Lung microvascular endothelial cell (primary cell): Measurements from ENCODE around the gene MTHFSD. TPM values are rescaled to one million over a fixed set of nuclear protein-coding genes. Genes with fewer than 3 reads are reported as not detected.
"Not testable (repeated sequence)": the region's sequence is repeated elsewhere in the genome, so short reads cannot be mapped to it uniquely, and the experiment has no call there.

ENCODE experiments used
- DNase-seq, 2 donors: peaks; one replicate each; pipeline versions ENCODE4 v3.0.0 to v3.0.0-alpha.2; 2010; ENCODE audit warnings: low read depth in 2 of 2
- total RNA-seq: library from RNA; depleted of rRNA; stranded (reverse); fragments of >200 nt; gene quantifications from 2 replicates; pipeline ENCODE4 v1.2.1, GENCODE V29; 2014

MTHFSD gene, protein sequence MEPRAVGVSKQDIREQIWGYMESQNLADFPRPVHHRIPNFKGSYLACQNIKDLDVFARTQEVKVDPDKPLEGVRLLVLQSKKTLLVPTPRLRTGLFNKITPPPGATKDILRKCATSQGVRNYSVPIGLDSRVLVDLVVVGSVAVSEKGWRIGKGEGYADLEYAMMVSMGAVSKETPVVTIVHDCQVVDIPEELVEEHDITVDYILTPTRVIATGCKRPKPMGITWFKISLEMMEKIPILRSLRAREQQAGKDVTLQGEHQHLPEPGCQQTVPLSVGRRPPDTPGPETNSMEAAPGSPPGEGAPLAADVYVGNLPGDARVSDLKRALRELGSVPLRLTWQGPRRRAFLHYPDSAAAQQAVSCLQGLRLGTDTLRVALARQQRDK
- 7.1 and 7.2 TPM in 2 replicates for total RNA-seq

DNA sequence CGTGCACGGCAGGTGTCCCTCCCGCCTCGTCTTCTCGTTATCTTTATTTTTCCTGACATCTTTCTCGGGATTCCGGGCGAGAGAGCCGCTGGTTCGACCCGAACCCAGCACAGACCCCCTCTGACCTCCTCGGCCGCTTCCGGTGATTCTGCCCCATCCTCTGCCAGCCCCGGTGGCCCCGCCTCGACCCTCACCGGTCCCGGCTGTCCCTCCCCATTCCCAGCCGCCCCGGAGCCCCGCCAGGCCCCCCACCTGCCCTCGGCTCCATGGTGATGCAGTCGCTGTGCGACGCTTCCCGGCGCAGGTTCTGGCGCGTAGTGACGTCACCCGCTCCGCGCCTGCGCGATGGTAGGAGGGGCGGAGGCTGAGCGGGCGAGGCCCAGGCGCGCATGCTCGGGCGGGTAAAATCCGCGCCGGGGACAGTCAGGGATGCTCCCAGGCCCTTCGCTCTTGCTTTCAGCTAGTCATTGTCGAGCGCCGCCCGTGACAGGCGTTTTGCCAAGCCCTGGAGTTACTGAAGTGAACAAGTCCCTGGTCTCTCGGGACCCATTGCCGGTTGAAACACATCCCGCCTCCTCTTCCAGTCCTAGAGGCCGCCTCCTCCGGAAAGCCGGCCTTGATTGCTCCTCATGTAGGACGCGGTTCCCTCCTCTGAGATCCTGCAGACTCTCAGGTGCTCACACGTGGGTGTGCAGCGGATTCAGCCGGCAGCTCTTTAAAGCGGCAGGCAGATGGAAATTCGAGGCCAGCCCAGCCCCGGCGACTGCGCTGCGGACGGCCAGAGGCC lies at the start of gene MTHFSD:
Gene MTHFSD, minus strand, starts transcription at position 319 of the 787 bp plus-strand sequence. Its CDS starts 51 bp downstream, at position 268.
- peak; percentile 93 to 97 for DNase-seq

DNA sequence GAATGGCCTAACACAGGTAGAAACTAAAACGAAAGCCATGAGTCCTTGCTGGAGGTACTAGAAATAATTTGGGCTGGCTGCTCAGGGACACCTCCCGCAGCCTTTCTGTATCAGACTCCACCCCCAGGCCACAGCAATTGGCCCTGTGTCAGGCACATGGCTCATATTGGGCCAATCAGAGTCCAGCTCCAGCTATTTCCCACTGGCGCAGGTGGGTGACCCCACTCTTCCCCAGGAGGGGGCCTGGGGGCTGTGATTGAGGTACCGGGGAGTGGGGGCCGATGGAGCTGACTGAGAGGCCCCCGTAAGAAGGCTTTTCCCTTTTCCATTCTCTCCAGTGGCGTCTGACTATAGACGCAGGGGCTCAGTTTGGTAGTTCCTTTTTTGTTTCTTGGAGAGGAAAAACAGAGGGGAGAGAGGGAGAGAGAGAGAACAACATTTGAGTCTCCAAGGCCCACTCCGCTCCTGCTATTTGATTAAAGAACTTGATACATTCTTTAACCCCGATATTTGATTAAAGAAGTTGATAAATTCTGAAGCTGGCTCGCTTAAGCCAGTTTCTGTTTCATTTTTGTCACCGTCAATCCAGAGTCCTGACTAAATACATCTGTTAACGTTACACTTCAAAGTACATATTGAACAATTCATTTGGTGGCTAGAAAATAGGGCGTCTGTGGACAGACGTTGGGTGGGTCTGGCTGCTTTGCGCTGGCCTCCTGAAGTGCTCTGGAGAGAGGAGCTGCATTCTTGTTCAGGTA lies 49.6 kb upstream of the MTHFSD start:
- DNase-seq, result no peak

- no peak for DNase-seq
Observed at GRCh38 chr16:86602521-86602920, 47.5 kb upstream of the MTHFSD start.

GRCh38 chr16:86601356-86601755 lies 46.3 kb upstream of the MTHFSD start:
- DNase-seq, result no peak

GRCh38 chr16:86598607-86599565 lies 43.9 kb upstream of the MTHFSD start:
- DNase-seq, result peak in 1 of 2 donors; percentile 56

- no peak for DNase-seq
Observed at GRCh38 chr16:86597880-86598606, 43.0 kb upstream of the MTHFSD start.

GRCh38 chr16:86597126-86597879 lies 42.3 kb upstream of the MTHFSD start:
- no peak for DNase-seq

- DNase-seq, result no peak
Observed at GRCh38 chr16:86595983-86596605, 41.1 kb upstream of the MTHFSD start.

DNA sequence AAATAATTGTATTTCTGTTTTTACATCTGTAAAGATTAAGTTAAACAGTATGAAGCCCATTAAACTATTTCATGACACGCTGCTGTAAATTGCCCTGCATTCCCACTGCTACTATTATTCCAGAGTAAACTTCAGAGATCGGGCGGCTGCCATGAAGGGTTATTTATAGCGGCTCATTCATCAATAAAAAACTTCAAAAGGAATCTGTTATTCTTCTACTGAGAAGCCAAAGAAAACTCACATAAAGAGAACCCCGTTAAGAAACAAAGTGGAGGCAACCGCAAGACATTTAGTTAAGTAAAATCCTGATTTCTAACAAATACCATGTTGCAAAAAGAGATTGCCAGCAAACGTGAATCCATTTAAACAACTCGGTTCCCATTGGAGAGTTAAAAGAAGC lies 39.7 kb upstream of the MTHFSD start:
- DNase-seq, result no peak

- no peak for DNase-seq
Observed at GRCh38 chr16:86593913-86594620, 39.0 kb upstream of the MTHFSD start.

DNA sequence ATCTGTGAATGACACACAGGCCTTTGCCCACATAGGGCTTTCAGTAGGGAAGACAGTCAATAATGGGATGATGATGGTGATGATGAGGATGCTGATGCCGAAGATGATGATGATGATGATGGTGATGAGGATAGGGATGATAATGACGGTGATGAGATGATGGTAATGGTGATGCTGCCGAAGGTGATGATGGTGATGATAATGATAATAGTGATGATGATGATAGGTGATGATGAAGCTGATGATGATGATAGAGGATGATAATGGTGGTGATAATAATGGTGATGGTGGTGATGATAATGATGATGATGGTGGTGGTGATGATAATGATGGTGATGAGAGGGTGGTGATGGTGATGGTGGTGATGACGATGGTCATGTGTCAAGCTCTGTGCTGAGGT lies 36.2 kb upstream of the MTHFSD start:
- no peak for DNase-seq

- DNase-seq, result peak in 1 of 2 donors; percentile 85
Observed at GRCh38 chr16:86590501-86591144, 35.6 kb upstream of the MTHFSD start.

GRCh38 chr16:86587955-86588354 lies 32.9 kb upstream of the MTHFSD start:
- DNase-seq, result not testable (repeated sequence)

DNA sequence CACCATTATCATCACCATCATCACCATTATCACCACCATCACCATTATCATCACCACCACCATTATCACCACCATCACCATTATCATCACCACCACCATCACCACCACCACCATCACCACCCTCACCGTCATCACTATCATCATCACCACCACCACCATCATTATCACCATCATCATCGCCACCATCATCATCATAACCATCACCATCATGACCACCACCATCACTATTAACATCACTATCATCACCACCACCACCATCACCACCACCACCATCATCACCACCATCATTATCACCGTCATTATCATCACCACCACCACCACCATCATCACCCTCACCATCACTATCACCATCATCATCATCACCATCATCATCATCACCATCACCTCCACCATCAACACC lies 32.5 kb upstream of the MTHFSD start:
- no peak for DNase-seq

- peak in 1 of 2 donors; percentile 57 for DNase-seq
Observed at GRCh38 chr16:86585821-86586611, 31.0 kb upstream of the MTHFSD start.
